Activated CD4-positive, CD25-positive, alpha-beta regulatory T cell treated with anti-CD3 and anti-CD28 coated beads, Interleukin-2, amount 50 U/mL, for 72 hours (primary cell): ENCODE measurements around the gene DNAH10.

ENCODE experiments used
- DNase-seq: peaks from one replicate; pipeline ENCODE4 v3.0.0; 2021

DNAH10 gene

DNA sequence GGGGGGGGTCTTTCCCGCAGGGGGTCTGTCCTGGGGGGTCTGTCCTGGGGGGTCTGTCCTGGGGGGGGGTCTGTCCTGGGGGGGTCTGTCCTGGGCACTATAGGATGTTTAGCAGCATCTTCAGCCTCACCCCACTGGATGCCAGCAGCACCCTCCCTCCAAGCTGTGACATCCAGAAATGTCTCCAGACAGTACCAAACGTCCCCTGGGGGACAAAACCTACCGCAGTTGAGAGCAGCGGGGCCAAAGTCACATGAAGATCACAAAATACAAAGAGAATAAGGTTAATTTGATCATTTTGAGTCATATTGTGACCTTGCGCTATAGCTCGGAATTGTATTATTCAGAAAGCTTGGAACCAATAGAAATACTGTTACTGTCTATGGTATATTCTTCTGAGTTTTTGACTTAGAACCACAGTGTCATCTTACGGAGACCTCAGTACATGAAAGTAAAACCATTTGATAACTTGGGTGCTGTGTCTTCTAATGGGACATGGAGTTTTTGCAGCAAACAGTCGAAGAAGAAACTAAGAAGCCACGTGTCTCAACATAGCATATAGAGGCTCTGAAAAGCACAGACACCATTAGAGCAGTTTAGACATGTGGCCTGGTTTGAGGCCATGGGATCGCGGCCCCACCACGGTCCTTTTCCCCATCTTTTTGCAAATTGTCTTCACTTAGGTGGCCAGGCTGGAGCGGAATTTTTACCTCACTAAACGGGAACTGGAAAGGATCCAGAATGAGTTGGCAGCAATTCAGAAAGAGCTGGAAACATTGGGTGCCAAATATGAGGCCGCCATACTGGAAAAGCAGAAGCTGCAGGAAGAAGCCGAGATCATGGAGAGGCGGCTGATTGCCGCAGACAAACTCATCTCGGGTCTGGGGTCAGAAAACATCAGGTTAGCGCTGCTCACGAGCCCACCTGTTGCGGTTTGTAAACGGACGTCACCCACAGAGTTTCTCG, 150.6 kb downstream of the DNAH10 start:
- no peak for DNase-seq

- no peak for DNase-seq
Observed at GRCh38 chr12:123914726-123915333, 152.7 kb downstream of the DNAH10 start.

- no peak for DNase-seq
Observed at GRCh38 chr12:123916729-123917128, 154.6 kb downstream of the DNAH10 start.

- no peak for DNase-seq
Observed at GRCh38 chr12:123917337-123917850, 155.3 kb downstream of the DNAH10 start.

DNA sequence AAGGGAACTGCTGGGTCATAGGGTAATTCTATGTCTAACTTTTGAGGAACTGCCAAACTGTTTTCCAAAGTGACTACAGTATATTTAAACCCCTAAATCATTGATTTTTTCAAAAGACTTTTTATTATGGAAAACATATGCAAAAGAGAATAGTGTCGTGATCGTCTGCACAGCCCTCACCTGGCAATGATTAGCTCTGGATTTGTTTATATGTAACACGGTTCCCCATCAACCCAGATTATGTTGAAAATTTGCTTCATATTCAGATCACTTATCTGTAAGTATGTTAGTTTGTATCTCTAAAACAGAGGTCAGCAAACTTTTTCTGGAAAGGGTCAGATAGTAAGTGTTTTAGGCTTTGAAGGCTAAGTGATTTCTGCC, 157.9 kb downstream of the DNAH10 start:
- DNase-seq, result no peak

GRCh38 chr12:123923038-123923437, 160.9 kb downstream of the DNAH10 start:
- no peak for DNase-seq

DNA sequence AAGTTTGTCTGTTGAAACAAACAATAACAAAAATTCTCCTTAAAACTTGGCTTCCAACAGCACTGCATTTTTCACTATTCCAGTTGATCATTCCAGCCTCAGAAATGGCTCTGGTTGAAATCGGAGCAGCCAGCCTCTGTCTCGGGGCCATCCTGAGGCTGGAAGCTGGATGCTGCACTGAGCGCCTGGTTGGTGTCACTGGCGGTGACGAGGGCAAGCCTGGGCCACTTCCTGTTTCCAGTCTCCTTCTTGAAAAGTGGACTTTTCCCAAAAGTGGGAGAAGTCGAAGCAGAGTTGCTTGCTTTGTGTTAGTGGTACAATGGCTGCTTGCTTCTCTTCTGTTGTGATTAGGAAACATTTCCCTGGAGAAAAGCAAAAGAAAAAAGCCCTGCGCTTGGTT, 161.8 kb downstream of the DNAH10 start:
- DNase-seq, result no peak

DNA sequence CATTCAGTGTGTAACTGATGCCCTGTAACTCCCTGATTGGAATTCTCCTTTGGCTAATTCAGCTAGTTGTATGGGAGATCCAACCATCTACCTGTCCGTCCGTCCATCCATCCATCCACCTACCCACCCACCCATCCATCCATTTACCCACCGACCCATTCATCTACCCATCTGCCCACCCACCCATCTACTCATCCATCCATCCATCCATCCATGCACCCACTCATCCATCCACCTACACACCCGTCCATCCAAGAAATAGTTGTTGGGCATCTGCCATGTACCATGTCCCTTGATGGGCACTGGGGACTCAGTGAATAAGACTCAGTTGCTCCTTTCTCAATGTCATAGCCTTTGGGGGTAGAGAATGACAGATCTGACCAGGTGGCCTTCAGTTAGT, 162.4 kb downstream of the DNAH10 start:
- DNase-seq, result no peak

- no peak for DNase-seq
Observed at GRCh38 chr12:123928274-123928865, 166.3 kb downstream of the DNAH10 start.

DNA sequence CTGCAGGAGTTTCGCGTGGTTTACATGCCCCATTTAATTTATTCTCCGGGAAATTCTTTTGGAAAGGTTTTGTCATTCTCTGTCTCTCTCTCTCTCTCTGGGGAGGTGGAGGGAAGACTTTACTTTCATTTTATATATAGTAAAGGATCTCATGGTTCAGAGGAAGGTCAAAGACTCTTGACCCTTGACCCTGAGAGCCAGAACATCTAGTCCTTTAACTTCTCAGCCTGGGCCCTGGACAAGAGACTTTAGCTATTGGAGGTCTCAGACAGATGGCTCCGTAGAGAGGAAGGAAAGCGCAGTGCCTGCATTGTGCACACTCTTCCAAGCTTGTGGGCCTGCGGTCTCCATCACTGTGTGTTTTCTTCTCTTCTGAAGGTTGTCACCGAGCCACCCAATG, 166.8 kb downstream of the DNAH10 start:
- DNase-seq, result no peak

GRCh38 chr12:123929946-123930583, 168.0 kb downstream of the DNAH10 start:
- DNase-seq, result no peak

- peak; percentile 28 for DNase-seq
Observed at GRCh38 chr12:123931686-123932321, 169.7 kb downstream of the DNAH10 start.

GRCh38 chr12:123933214-123933613, 171.1 kb downstream of the DNAH10 start:
- DNase-seq, result peak; percentile 11

DNA sequence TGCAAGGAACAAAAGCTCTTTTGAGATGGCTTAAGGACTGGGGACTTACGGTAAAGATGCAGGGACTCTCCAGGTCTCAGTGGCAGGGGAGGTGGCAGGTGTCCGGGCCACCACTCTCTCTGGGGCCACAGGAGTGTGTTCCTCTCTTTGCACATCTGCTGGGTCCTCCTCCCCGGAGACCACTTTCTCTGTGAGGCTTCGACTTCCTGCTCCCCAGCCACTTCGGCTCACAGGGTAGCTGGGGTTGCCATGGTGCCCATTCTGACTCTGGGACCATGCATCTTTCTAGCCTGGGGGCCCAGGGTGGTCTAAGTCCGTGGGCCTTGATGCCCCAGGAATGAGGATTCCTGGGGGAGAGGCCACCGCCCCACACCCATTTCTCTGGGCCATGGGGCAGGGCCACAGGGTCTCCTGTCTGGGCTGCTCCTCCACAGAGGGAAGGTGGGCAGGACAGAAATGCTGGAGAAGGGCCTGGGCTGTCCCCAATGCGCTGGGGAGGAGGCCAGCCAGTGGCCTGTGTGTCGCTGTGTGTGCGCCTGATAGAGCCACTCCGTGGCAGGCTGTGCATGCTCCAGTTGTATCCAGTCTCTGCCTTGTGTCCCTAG, 172.0 kb downstream of the DNAH10 start:
- peak; percentile 18 for DNase-seq

DNA sequence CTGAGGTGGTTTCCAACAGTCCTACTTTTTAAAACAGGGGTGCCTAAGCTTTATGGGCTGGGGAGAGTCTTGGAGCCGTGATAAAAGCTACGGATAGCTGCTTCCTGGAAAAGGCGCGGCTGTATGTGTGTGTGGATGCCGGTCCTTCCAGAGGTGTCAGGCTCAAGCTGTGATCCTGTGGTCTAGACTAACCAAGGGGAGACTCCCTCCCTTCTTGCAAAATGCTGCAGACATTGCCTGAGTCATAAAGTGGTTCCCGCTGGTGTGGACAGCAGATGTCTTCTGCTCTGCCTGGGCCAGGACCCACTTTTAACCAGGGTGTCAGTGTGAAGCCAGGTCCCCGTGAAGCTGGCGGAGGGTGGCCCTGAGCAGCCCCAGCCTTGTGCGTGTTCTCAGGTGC, 172.7 kb downstream of the DNAH10 start:
- no peak for DNase-seq

DNA sequence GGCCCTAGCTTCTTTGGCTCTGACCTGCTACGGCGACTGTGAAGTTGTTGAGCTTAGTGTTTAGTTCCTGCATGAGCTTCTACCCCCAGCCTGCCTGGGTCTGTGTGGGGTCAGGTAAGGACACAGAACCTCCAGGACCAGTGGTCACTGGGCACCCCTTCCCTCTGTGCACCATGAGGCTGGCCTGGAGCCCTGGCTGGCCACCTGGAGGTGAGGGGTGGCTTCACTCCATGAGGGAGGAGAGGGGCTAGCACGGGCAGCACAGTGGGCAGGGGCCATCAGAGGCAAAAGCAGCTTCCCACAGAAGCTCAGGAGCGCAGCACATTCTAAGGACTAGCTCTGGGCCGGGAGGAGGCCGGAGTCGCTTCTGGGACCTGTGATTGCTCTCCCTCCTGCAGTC, 173.9 kb downstream of the DNAH10 start:
- DNase-seq, result no peak

- no peak for DNase-seq
Observed at GRCh38 chr12:123936471-123936870, 174.4 kb downstream of the DNAH10 start.

- no peak for DNase-seq
Observed at GRCh38 chr12:123936956-123937706, 175.0 kb downstream of the DNAH10 start.

DNA sequence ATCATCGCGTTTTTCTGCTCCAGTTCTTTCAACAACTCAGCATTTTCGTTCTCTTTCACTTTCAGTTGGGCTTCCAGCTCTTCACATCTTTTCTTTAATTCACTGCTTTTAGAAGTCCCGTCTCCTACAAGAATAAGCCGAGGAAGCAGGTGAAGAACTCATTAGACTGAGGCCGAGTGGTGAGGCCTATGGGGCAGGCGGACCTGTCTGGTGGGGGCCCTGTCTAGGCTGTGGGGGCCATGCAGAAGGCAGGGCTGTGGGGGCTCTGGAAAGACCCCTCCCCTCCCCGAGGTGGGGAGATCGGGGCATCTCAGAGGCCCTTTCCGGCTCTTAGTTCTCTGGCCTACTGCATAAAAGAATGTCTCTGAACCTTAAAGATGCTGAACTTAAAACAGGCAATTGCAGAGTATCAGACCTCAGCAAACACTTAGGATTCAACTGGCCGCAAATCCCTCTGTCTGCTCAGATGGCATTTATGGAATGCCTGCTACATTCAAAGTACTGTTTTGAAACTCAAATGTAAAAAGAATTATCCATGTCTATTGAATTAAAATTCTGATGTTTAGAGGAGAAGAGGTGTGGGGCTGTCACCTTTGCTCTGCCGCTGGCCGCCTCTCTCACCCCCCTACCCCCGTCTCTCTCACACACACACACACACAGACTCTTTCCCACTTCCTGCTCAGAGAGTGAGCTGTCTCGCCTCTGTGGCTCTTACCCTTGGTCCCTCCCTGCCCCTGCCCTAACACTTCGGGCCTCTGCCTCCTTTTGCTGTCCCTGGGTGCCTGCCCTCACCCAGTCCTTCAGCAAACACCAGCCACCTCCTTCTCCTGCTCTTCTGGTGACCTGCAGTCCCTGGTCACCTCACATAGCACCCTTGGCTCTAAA, 175.8 kb downstream of the DNAH10 start:
- peak; percentile 54 for DNase-seq
